Ishikawa (cell line): ENCODE results near the gene POLN.

ENCODE experiments used
- CEBPB ChIP-seq: IDR thresholded peaks from 2 replicates; pipeline ENCODE4 v1.6.1; 2012
- EP300 ChIP-seq: IDR thresholded peaks from 2 replicates; pipeline ENCODE4 v1.6.1; 2012; ENCODE audit warnings: borderline replicate concordance
- NFIC ChIP-seq: IDR thresholded peaks from 2 replicates; pipeline ENCODE4 v1.6.1; 2012
- RAD21 ChIP-seq: IDR thresholded peaks from 2 replicates; pipeline ENCODE4 v1.6.1; 2012; ENCODE audit warnings: low read depth
- TAF1 ChIP-seq: IDR thresholded peaks from 2 replicates; pipeline ENCODE4 v1.6.1; 2012; ENCODE audit warnings: low read depth, mild to moderate bottlenecking
- TCF12 ChIP-seq: IDR thresholded peaks from 2 replicates; pipeline ENCODE4 v1.6.1; 2012; ENCODE audit warnings: low read depth
- TEAD4 ChIP-seq: IDR thresholded peaks from 2 replicates; pipeline ENCODE4 v1.6.1; 2012
- ZBTB7A ChIP-seq: IDR thresholded peaks from 2 replicates; pipeline ENCODE4 v1.6.1; 2012; ENCODE audit warnings: low read depth
- TF ChIP-seq, protein P1 (sequence below): IDR thresholded peaks from 2 replicates; pipeline ENCODE4 v1.6.1; 2012
- TF ChIP-seq, protein P2 (sequence below): IDR thresholded peaks from 2 replicates; pipeline ENCODE4 v1.6.1; 2012
- TF ChIP-seq, protein P3 (sequence below): IDR thresholded peaks from 2 replicates; pipeline ENCODE4 v1.6.1; 2012; ENCODE audit warnings: low read depth, mild to moderate bottlenecking

DNA sequence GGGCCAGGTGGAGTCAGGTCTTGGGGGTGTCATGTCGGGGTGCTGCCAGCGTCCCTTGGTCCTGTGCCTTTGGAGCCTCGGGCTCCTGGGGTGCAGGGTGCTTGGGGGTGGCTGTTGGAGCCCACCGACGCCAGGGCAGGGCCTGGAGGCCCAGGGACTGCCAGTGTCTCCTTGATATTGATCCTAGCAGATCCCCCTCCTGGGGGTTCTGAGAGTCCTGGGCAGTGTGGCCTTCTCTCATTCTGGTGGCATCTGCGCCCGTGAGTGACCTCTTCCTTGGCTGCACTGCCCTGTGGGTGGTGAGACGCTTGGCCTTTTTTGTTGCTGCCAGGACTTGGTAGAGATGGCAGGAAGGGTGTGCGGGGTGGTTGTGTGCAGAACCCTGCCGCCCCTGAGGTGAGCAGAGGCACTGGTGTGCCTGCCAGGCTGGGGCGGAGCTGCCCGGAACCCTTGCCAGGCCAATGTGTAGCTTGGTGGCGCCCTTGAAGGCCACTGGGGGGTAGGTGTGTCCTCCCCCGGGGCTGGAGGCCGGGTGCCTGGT, 175.8 kb downstream of the POLN start:
- no peak for TF ChIP-seq TAF1
- TF ChIP-seq EP300 = no peak
- TF ChIP-seq, protein P1, sequence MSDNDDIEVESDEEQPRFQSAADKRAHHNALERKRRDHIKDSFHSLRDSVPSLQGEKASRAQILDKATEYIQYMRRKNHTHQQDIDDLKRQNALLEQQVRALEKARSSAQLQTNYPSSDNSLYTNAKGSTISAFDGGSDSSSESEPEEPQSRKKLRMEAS = no peak
- TF ChIP-seq NFIC = no peak
- TF ChIP-seq, protein P2, sequence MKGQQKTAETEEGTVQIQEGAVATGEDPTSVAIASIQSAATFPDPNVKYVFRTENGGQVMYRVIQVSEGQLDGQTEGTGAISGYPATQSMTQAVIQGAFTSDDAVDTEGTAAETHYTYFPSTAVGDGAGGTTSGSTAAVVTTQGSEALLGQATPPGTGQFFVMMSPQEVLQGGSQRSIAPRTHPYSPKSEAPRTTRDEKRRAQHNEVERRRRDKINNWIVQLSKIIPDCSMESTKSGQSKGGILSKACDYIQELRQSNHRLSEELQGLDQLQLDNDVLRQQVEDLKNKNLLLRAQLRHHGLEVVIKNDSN = no peak
- no peak for TF ChIP-seq RAD21
- TF ChIP-seq ZBTB7A = no peak
- TF ChIP-seq TEAD4 = no peak
- no peak for TF ChIP-seq CEBPB
- TF ChIP-seq TCF12 = no peak
- TF ChIP-seq, protein P3, sequence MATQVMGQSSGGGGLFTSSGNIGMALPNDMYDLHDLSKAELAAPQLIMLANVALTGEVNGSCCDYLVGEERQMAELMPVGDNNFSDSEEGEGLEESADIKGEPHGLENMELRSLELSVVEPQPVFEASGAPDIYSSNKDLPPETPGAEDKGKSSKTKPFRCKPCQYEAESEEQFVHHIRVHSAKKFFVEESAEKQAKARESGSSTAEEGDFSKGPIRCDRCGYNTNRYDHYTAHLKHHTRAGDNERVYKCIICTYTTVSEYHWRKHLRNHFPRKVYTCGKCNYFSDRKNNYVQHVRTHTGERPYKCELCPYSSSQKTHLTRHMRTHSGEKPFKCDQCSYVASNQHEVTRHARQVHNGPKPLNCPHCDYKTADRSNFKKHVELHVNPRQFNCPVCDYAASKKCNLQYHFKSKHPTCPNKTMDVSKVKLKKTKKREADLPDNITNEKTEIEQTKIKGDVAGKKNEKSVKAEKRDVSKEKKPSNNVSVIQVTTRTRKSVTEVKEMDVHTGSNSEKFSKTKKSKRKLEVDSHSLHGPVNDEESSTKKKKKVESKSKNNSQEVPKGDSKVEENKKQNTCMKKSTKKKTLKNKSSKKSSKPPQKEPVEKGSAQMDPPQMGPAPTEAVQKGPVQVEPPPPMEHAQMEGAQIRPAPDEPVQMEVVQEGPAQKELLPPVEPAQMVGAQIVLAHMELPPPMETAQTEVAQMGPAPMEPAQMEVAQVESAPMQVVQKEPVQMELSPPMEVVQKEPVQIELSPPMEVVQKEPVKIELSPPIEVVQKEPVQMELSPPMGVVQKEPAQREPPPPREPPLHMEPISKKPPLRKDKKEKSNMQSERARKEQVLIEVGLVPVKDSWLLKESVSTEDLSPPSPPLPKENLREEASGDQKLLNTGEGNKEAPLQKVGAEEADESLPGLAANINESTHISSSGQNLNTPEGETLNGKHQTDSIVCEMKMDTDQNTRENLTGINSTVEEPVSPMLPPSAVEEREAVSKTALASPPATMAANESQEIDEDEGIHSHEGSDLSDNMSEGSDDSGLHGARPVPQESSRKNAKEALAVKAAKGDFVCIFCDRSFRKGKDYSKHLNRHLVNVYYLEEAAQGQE = no peak
